ENCODE data around the gene CENPX.

CENPX gene

GRCh38 chr17:81992306-81993102 is 30.2 kb downstream of the CENPX start:
- no peaks in the 10 kb centered on the region for H3K9me2 ChIP-seq (replicated peaks; ENCODE audit: control insufficient read depth, low read length)
- no peaks in the 10 kb centered on the region for H3K4me1 ChIP-seq (ENCODE audit: control insufficient read depth, low read length)
- H3K36me3 ChIP-seq (ENCODE audit: control insufficient read depth, low read length), result no peaks in the 10 kb centered on the region
- no peaks in the 10 kb centered on the region for H4K20me1 ChIP-seq (ENCODE audit: control insufficient read depth, insufficient read depth, low read depth, low read length)
- H3K79me2 ChIP-seq (ENCODE audit: control insufficient read depth, low read length), result no peaks in the 10 kb centered on the region
- no peak overlapping the region for H3K4me2 ChIP-seq (ENCODE audit: low read length)
- no peaks in the 10 kb centered on the region for H3K27me3 ChIP-seq (ENCODE audit: control insufficient read depth, low read length)
- H3K4me3 ChIP-seq (ENCODE audit: low read length), result no peak overlapping the region
- H3K27ac ChIP-seq (ENCODE audit: low read depth, low read length), result no peak overlapping the region
- no peak for TF ChIP-seq CTCF (IDR thresholded peaks at IDR 0.05; ENCODE audit: low read depth, low read length, poor library complexity, severe bottlenecking)
- no peak for TF ChIP-seq EZH2phosphoT487 (IDR thresholded peaks at IDR 0.05; ENCODE audit: borderline replicate concordance, low read length)
- H3K9me3 ChIP-seq (ENCODE audit: control insufficient read depth, insufficient read depth, low read length), result no peaks in the 10 kb centered on the region
- H3F3A ChIP-seq (ENCODE audit: control insufficient read depth, insufficient read depth), result no peaks in the 10 kb centered on the region

GRCh38 chr17:81991684-81992305 is 30.9 kb downstream of the CENPX start:
- Histone ChIP-seq H4K20me1 (ENCODE audit: control insufficient read depth, insufficient read depth, low read depth, low read length) (no peaks in the 10 kb centered on the region), H3F3A (ENCODE audit: control insufficient read depth, insufficient read depth) (no peaks in the 10 kb centered on the region), H3K4me3 (ENCODE audit: low read length) (no peak overlapping the region), H3K9me3 (ENCODE audit: control insufficient read depth, insufficient read depth, low read length) (no peaks in the 10 kb centered on the region), H3K27ac (ENCODE audit: low read depth, low read length) (no peak overlapping the region), H3K27me3 (ENCODE audit: control insufficient read depth, low read length) (no peaks in the 10 kb centered on the region), H3K79me2 (ENCODE audit: control insufficient read depth, low read length) (no peaks in the 10 kb centered on the region), H3K4me2 (ENCODE audit: low read length) (no peak overlapping the region), H3K9me2 (replicated peaks; ENCODE audit: control insufficient read depth, low read length) (no peaks in the 10 kb centered on the region), H3K4me1 (ENCODE audit: control insufficient read depth, low read length) (no peaks in the 10 kb centered on the region), H3K36me3 (ENCODE audit: control insufficient read depth, low read length) (no peaks in the 10 kb centered on the region)
- TF ChIP-seq CTCF (IDR thresholded peaks at IDR 0.05; ENCODE audit: low read depth, low read length, poor library complexity, severe bottlenecking) (no peak), EZH2phosphoT487 (IDR thresholded peaks at IDR 0.05; ENCODE audit: borderline replicate concordance, low read length) (no peak)

- H3K4me1 ChIP-seq (ENCODE audit: control insufficient read depth, low read length), result no peaks in the 10 kb centered on the region
- H3K9me2 ChIP-seq (replicated peaks; ENCODE audit: control insufficient read depth, low read length), result no peaks in the 10 kb centered on the region
- H3K4me3 ChIP-seq (ENCODE audit: low read length), result no peak overlapping the region
- no peak for TF ChIP-seq CTCF (IDR thresholded peaks at IDR 0.05; ENCODE audit: low read depth, low read length, poor library complexity, severe bottlenecking)
- no peak for TF ChIP-seq EZH2phosphoT487 (IDR thresholded peaks at IDR 0.05; ENCODE audit: borderline replicate concordance, low read length)
- H3K27me3 ChIP-seq (ENCODE audit: control insufficient read depth, low read length), result no peaks in the 10 kb centered on the region
- no peak overlapping the region for H3K4me2 ChIP-seq (ENCODE audit: low read length)
- H3K27ac ChIP-seq (ENCODE audit: low read depth, low read length), result no peak overlapping the region
- no peaks in the 10 kb centered on the region for H4K20me1 ChIP-seq (ENCODE audit: control insufficient read depth, insufficient read depth, low read depth, low read length)
- no peaks in the 10 kb centered on the region for H3K79me2 ChIP-seq (ENCODE audit: control insufficient read depth, low read length)
- no peaks in the 10 kb centered on the region for H3K36me3 ChIP-seq (ENCODE audit: control insufficient read depth, low read length)
- H3F3A ChIP-seq (ENCODE audit: control insufficient read depth, insufficient read depth), result no peaks in the 10 kb centered on the region
- H3K9me3 ChIP-seq (ENCODE audit: control insufficient read depth, insufficient read depth, low read length), result no peaks in the 10 kb centered on the region
Observed at GRCh38 chr17:81990836-81991683, 31.6 kb downstream of the CENPX start.

Measured in DOHH2 (cell line).